Breast epithelium (tissue), 4 donors: ENCODE measurements around the gene RND3. TPM values are rescaled to one million over a fixed set of nuclear protein-coding genes. Genes with fewer than 3 reads are reported as not detected.

Experiments
- DNase-seq, 2 donors: peaks; one replicate each; pipeline ENCODE4 v3.0.0-alpha.2; 2019; ENCODE audit warnings: low spot score in 2 of 2
- H3K27ac ChIP-seq, 2 donors: fragments of 200-600 bp; sonication (generic) in 1 of 2; one replicate each; pipeline ENCODE4 v1.5.1; 2016 to 2019; ENCODE audit warnings: mild to moderate bottlenecking in 1 of 2
- H3K27me3 ChIP-seq, 2 donors: fragments of 200-600 bp; sonication (generic) in 1 of 2; one replicate each; pipeline versions ENCODE4 v1.5.1 to v1.6.0; 2017 to 2019; ENCODE audit warnings: control low read depth in 1 of 2, mild to moderate bottlenecking in 1 of 2
- H3K36me3 ChIP-seq: fragments of 200-600 bp; one replicate; pipeline ENCODE4 v1.5.1; 2019
- H3K4me1 ChIP-seq, 2 donors: fragments of 200-600 bp; sonication (generic); one replicate each; pipeline ENCODE4 v1.5.1; 2016 to 2019; ENCODE audit warnings: control low read depth in 1 of 2
- H3K4me3 ChIP-seq, 3 donors: fragments of 200-600 bp; sonication (generic); 1 replicate in 2 of 3; 2 replicates in 1 of 3; pipeline ENCODE4 v1.5.1; 2016 to 2019; ENCODE audit warnings: mild to moderate bottlenecking in 3 of 3, moderate library complexity in 2 of 3
- H3K9me3 ChIP-seq, 2 donors: fragments of 200-600 bp; sonication (generic) in 1 of 2; one replicate each; pipeline ENCODE4 v1.5.1; 2016 to 2019; ENCODE audit warnings: control low read depth in 1 of 2
- POLR2A ChIP-seq: fragments of 450-650 bp; IDR thresholded peaks from one replicate; pipeline ENCODE4 v1.6.1; 2016; ENCODE audit warnings: antibody characterized with exemption, mild to moderate bottlenecking, moderate library complexity
- POLR2AphosphoS5 ChIP-seq, 3 donors: sonication (generic); formaldehyde crosslinking; IDR thresholded peaks; one replicate each; pipeline ENCODE4 v1.6.1; 2017; ENCODE audit warnings: antibody characterized with exemption in 3 of 3
- intact Hi-C: fragments of 100-400 bp; cut with DNase I; formaldehyde crosslinking; loops from one replicate; pipeline ENCODE4 v1.15.1; 2023; ENCODE audit warnings: low total_unique reads
- total RNA-seq, 3 donors: library from RNA; depleted of rRNA; stranded (reverse); fragments of >200 nt; gene quantifications; one replicate each; pipeline ENCODE4 v1.1.0, GENCODE V29; 2016
- TF ChIP-seq, protein P1 (sequence below), 3 donors: fragments of 450-650 bp; IDR thresholded peaks; one replicate each; pipeline ENCODE4 v1.5.1; 2016 to 2017; ENCODE audit warnings: antibody characterized with exemption in 3 of 3, mild to moderate bottlenecking in 3 of 3, moderate library complexity in 3 of 3

Gene RND3, protein sequence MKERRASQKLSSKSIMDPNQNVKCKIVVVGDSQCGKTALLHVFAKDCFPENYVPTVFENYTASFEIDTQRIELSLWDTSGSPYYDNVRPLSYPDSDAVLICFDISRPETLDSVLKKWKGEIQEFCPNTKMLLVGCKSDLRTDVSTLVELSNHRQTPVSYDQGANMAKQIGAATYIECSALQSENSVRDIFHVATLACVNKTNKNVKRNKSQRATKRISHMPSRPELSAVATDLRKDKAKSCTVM
- 100 to 1,000 TPM in 1 of 3 donors, 10 to 100 TPM in 2; 89.1 to 105 (median 98.0) TPM for total RNA-seq

DNA sequence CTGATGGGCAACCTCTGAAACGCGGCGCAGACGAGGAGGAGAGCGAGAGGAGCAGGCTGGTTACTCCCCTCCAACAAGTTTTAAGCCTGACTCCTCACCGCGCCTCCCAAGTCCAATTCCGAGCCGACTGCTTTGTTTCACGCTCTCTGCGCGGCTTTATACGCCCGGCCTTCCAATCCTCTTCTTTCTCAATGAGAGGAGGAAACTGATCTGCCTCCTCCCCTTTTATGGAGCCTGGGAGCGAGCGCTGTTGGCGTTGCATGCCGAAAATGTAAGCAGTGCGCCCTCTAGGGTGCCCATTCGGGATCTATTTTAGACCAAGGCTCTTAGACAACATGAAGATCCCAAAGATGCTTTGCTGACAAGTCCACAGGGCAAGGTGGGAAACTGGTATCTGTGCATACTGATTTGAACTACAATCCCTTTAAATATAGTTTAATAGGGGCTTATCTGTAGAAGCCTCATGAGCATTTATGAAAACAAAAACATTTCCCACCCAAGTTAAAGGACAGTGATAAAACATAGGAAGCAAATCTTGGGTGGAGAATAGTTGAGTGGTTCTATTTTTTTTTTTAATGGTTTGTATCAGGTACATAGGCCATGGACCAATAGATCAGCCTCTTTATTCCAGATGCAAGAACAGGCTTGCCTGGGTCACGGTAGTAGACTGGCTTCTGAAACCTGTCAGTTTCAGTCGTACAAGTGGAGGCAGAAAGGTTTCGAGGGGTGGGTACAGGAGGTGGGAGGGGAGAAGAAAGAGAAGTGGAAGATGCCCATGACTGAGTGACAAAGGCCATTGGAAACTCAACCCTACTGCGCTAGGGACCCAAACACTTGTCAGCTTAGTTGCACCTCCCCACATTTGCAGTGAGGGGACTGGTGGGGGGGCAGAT, at the start of gene RND3:
Gene RND3, minus strand, starts transcription at position 131 of the 893 bp plus-strand sequence. CDS start 250 bp downstream, outside the sequence.
- no peaks in the 10 kb centered on the region for H3K4me1 ChIP-seq
- no peaks in the 10 kb centered on the region for H3K9me3 ChIP-seq
- no peaks in the 10 kb centered on the region for H3K27me3 ChIP-seq
- intact Hi-C loops: no loop called here
- peak within 1 kb of the TSS; percentile 98 for H3K27ac ChIP-seq
- no peaks in the 10 kb centered on the region for H3K36me3 ChIP-seq
- peak within 1 kb of the TSS; percentile 68 to 93 (median 82) for H3K4me3 ChIP-seq
- DNase-seq: peak; percentile 98 to 99
- TF ChIP-seq, protein P1, sequence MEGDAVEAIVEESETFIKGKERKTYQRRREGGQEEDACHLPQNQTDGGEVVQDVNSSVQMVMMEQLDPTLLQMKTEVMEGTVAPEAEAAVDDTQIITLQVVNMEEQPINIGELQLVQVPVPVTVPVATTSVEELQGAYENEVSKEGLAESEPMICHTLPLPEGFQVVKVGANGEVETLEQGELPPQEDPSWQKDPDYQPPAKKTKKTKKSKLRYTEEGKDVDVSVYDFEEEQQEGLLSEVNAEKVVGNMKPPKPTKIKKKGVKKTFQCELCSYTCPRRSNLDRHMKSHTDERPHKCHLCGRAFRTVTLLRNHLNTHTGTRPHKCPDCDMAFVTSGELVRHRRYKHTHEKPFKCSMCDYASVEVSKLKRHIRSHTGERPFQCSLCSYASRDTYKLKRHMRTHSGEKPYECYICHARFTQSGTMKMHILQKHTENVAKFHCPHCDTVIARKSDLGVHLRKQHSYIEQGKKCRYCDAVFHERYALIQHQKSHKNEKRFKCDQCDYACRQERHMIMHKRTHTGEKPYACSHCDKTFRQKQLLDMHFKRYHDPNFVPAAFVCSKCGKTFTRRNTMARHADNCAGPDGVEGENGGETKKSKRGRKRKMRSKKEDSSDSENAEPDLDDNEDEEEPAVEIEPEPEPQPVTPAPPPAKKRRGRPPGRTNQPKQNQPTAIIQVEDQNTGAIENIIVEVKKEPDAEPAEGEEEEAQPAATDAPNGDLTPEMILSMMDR (IDR thresholded peaks at IDR 0.05): peak; percentile 88 to 96 (median 89)
- peak; percentile 97 for TF ChIP-seq POLR2A
- TF ChIP-seq POLR2AphosphoS5 (IDR thresholded peaks at IDR 0.05): peak; percentile 99 to 100 (median 99)

DNA sequence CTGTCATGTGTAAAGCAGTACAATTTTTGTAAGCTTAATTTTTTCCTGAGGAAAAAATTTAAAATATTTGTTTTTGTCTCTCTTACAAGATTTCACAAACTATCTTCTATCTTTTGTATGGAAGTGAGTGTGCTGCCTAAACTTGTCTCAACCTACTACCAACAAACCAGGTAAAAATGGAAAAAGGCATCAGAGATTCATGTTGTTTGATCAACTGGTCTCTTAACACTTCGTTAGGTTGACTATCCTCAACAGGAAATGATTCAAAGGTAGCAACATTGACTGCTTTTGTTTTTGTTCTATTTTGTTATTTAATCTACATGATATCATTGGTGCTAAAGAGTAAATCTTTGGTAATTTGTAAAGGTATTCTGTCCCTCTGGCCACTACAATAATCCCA, 47.7 kb upstream of the RND3 start:
- H3K4me1 ChIP-seq: no peaks in the 10 kb centered on the region
- H3K4me3 ChIP-seq: no peak overlapping the region
- H3K27ac ChIP-seq: peak overlapping the region in 1 of 2 donors; percentile 52
- H3K36me3 ChIP-seq: no peaks in the 10 kb centered on the region
- no peak for DNase-seq
- no peaks in the 10 kb centered on the region for H3K9me3 ChIP-seq
- no peak for TF ChIP-seq POLR2A
- TF ChIP-seq, protein P1 (IDR thresholded peaks at IDR 0.05): no peak
- no peak for TF ChIP-seq POLR2AphosphoS5 (IDR thresholded peaks at IDR 0.05)
- no peaks in the 10 kb centered on the region for H3K27me3 ChIP-seq
- intact Hi-C loops: no loop called here

DNA sequence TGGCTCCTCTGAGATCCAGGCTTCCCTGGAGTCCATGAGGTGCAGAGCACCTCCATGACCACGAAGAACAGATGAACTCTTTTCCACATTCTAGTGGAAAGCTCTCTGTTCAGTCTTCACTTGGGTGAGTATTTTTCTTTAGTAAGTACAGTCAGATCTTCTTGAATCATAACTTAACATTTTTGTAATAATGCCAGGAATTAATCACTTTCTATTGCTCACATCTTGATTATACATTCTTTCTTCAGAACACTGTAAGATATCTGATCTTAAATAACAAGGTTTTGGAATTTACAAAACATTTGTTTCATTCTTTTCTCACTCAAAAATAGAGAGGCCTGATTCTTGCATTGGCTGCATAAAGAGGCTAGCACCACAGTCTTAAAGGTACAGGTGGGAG, 45.4 kb upstream of the RND3 start:
- no peak for DNase-seq
- TF ChIP-seq, protein P1 (IDR thresholded peaks at IDR 0.05): no peak
- no peak for TF ChIP-seq POLR2AphosphoS5 (IDR thresholded peaks at IDR 0.05)
- TF ChIP-seq POLR2A: no peak
- Histone ChIP-seq H3K36me3 (no peaks in the 10 kb centered on the region), H3K9me3 (no peaks in the 10 kb centered on the region), H3K4me1 (no peaks in the 10 kb centered on the region), H3K27me3 (no peaks in the 10 kb centered on the region), H3K27ac (no peak overlapping the region), H3K4me3 (no peak overlapping the region)
- intact Hi-C loops: no loop called here

DNA sequence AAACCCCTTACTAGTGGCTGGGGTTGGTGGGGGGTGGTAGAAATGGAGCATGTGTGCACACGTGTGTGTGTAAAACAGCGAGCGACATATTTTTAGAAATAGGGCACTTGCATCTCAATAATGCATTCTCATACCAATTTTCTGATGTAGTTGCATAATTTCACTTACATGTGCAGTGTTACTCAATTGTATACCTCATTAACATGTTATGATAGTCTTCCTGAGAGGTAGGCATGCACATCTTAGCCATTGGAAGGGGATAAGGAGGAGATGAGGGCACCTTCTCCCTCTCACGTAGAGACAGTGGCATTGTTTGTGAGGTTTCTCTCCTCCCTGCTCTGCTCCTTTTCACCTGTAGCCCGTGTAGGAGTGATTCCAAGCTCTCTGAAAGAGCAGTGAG, 44.6 kb upstream of the RND3 start:
- H3K27ac ChIP-seq: no peak overlapping the region
- no peaks in the 10 kb centered on the region for H3K9me3 ChIP-seq
- no peaks in the 10 kb centered on the region for H3K36me3 ChIP-seq
- intact Hi-C loops: no loop called here
- TF ChIP-seq POLR2AphosphoS5 (IDR thresholded peaks at IDR 0.05) (no peak), POLR2A (no peak)
- TF ChIP-seq, protein P1 (IDR thresholded peaks at IDR 0.05): no peak
- H3K27me3 ChIP-seq: no peaks in the 10 kb centered on the region
- no peaks in the 10 kb centered on the region for H3K4me1 ChIP-seq
- no peak overlapping the region for H3K4me3 ChIP-seq
- no peak for DNase-seq

- Histone ChIP-seq H3K9me3 (no peaks in the 10 kb centered on the region), H3K36me3 (no peaks in the 10 kb centered on the region), H3K27ac (no peak overlapping the region), H3K4me3 (no peak overlapping the region), H3K27me3 (no peaks in the 10 kb centered on the region), H3K4me1 (no peaks in the 10 kb centered on the region)
- TF ChIP-seq POLR2A (no peak), POLR2AphosphoS5 (IDR thresholded peaks at IDR 0.05) (no peak)
- TF ChIP-seq, protein P1 (IDR thresholded peaks at IDR 0.05): no peak
- no peak for DNase-seq
- intact Hi-C loops: no loop called here
Observed at GRCh38 chr2:150531591-150531990, 44.1 kb upstream of the RND3 start.
